HG02610 (cell line): ENCODE results near the gene CDH5.

Experiments
- ATAC-seq: cut with Tn5 transposase; IDR thresholded peaks from one replicate; pipeline ENCODE4 v1.9.1; 2021; ENCODE audit warnings: mild to moderate bottlenecking, moderate library complexity; ENCODE audit not compliant: unreplicated experiment

CDH5 gene

GRCh38 chr16:66354034-66354909, 12.2 kb upstream of the CDH5 start:
- no peak for ATAC-seq

GRCh38 chr16:66355526-66355925, 11.0 kb upstream of the CDH5 start:
- no peak for ATAC-seq

- ATAC-seq = no peak
These were observed 9.0 kb upstream of the CDH5 start for GRCh38 chr16:66357523-66357928.

GRCh38 chr16:66358231-66358630, 8.3 kb upstream of the CDH5 start:
- no peak for ATAC-seq

- ATAC-seq = no peak
These were observed 7.5 kb upstream of the CDH5 start for GRCh38 chr16:66359012-66359411.

- ATAC-seq = no peak
These were observed 6.5 kb upstream of the CDH5 start for GRCh38 chr16:66359811-66360608.

- no peak for ATAC-seq
These were observed 5.7 kb upstream of the CDH5 start for GRCh38 chr16:66360624-66361324.

- ATAC-seq = no peak
These were observed 4.8 kb upstream of the CDH5 start for GRCh38 chr16:66361604-66362135.

- no peak for ATAC-seq
These were observed 3.2 kb upstream of the CDH5 start for GRCh38 chr16:66363211-66363777.

GRCh38 chr16:66364117-66364958, 2.2 kb upstream of the CDH5 start:
- no peak for ATAC-seq

- ATAC-seq = no peak
These were observed 1.6 kb upstream of the CDH5 start for GRCh38 chr16:66364959-66365306.

- no peak for ATAC-seq
These were observed 840 bp upstream of the CDH5 start for GRCh38 chr16:66365651-66366050.

- ATAC-seq = no peak
These were observed 1.7 kb downstream of the CDH5 start for GRCh38 chr16:66367968-66368891.

- no peak for ATAC-seq
These were observed 2.6 kb downstream of the CDH5 start for GRCh38 chr16:66369055-66369592.

GRCh38 chr16:66370786-66371684, 4.5 kb downstream of the CDH5 start:
- ATAC-seq = no peak

- ATAC-seq = no peak
These were observed 5.8 kb downstream of the CDH5 start for GRCh38 chr16:66372078-66372897.

- ATAC-seq = no peak
These were observed 6.3 kb downstream of the CDH5 start for GRCh38 chr16:66372898-66373155.
